ENCODE measurements around the gene EHMT1.

- TF ChIP-seq CTCF (IDR thresholded peaks at IDR 0.05) (no peak), EP300 (IDR thresholded peaks at IDR 0.05) (no peak), POLR2A (IDR thresholded peaks at IDR 0.05) (no peak)
Observed at GRCh38 chr9:137804908-137805630, 186.3 kb downstream of the EHMT1 start.
